RWPE2 (cell line): Measurements from ENCODE around the gene GPC5.

Source experiments
- ATAC-seq: fragments of 200-7000 bp; cut with Tn5 transposase; 3 replicates; pipeline ENCODE4 v1.9.1; 2021; ENCODE audit warnings: low read depth
- DNase-seq: peaks from one replicate; pipeline ENCODE4 v3.0.0-alpha.2; 2020; ENCODE audit warnings: low spot score
- H3K27ac ChIP-seq: fragments of 450-650 bp; 2 replicates; pipeline ENCODE4 v1.5.1; 2017; ENCODE audit warnings: mild to moderate bottlenecking; ENCODE audit not compliant: poor library complexity, severe bottlenecking
- H3K27me3 ChIP-seq: fragments of 250-450 bp; sonication (Bioruptor Pico); 2 replicates; pipeline ENCODE4 v1.5.1; 2021; ENCODE audit warnings: mild to moderate bottlenecking, moderate library complexity; ENCODE audit not compliant: insufficient read depth, poor library complexity, severe bottlenecking
- H3K36me3 ChIP-seq: fragments of 250-450 bp; sonication (Bioruptor Pico); 2 replicates; pipeline ENCODE4 v1.5.1; 2020; ENCODE audit warnings: low read depth, mild to moderate bottlenecking, moderate library complexity
- H3K4me1 ChIP-seq: fragments of 250-450 bp; sonication (Bioruptor Pico); 2 replicates; pipeline ENCODE4 v1.5.1; 2021; ENCODE audit warnings: mild to moderate bottlenecking, moderate library complexity; ENCODE audit not compliant: insufficient read depth, poor library complexity, severe bottlenecking
- H3K4me3 ChIP-seq: fragments of 250-450 bp; sonication (Bioruptor Pico); 2 replicates; pipeline ENCODE4 v1.5.1; 2021; ENCODE audit warnings: mild to moderate bottlenecking, moderate library complexity; ENCODE audit not compliant: severe bottlenecking
- H3K9me3 ChIP-seq: fragments of 250-450 bp; sonication (Bioruptor Pico); 2 replicates; pipeline ENCODE4 v1.5.1; 2021; ENCODE audit warnings: mild to moderate bottlenecking, moderate library complexity; ENCODE audit not compliant: severe bottlenecking
- TF ChIP-seq, protein P1 (sequence below): fragments of 450-650 bp; IDR thresholded peaks from one replicate; pipeline ENCODE4 v1.5.1; 2017; ENCODE audit warnings: mild to moderate bottlenecking, moderate library complexity; ENCODE audit not compliant: poor library complexity, severe bottlenecking

Gene GPC5

DNA sequence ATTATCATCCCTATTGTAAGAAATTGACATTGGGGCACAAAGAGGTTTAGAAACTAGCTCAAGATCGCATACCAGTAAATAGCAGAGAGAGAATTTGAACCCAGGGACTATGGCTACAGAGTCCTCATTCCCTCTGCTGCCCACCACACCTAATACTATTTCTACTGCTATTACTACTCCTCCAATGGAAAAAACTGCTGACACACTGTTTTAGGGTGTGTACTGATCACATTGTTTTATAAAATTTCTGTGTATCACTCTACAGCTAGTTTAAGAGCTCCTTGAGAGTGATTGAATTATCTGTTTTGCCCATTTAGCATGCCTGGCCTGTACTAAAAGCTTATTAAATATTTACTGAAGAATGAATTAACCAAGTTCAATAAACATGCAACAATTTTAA is 552.4 kb downstream of the GPC5 start:
- no peak for ATAC-seq
- Histone ChIP-seq H3K4me3 (no peak overlapping the region), H3K27me3 (no peaks in the 10 kb centered on the region), H3K27ac (no peak overlapping the region), H3K4me1 (no peaks in the 10 kb centered on the region), H3K36me3 (no peaks in the 10 kb centered on the region), H3K9me3 (no peaks in the 10 kb centered on the region)
- TF ChIP-seq, protein P1, sequence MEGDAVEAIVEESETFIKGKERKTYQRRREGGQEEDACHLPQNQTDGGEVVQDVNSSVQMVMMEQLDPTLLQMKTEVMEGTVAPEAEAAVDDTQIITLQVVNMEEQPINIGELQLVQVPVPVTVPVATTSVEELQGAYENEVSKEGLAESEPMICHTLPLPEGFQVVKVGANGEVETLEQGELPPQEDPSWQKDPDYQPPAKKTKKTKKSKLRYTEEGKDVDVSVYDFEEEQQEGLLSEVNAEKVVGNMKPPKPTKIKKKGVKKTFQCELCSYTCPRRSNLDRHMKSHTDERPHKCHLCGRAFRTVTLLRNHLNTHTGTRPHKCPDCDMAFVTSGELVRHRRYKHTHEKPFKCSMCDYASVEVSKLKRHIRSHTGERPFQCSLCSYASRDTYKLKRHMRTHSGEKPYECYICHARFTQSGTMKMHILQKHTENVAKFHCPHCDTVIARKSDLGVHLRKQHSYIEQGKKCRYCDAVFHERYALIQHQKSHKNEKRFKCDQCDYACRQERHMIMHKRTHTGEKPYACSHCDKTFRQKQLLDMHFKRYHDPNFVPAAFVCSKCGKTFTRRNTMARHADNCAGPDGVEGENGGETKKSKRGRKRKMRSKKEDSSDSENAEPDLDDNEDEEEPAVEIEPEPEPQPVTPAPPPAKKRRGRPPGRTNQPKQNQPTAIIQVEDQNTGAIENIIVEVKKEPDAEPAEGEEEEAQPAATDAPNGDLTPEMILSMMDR: no peak
- DNase-seq: no peak

DNA sequence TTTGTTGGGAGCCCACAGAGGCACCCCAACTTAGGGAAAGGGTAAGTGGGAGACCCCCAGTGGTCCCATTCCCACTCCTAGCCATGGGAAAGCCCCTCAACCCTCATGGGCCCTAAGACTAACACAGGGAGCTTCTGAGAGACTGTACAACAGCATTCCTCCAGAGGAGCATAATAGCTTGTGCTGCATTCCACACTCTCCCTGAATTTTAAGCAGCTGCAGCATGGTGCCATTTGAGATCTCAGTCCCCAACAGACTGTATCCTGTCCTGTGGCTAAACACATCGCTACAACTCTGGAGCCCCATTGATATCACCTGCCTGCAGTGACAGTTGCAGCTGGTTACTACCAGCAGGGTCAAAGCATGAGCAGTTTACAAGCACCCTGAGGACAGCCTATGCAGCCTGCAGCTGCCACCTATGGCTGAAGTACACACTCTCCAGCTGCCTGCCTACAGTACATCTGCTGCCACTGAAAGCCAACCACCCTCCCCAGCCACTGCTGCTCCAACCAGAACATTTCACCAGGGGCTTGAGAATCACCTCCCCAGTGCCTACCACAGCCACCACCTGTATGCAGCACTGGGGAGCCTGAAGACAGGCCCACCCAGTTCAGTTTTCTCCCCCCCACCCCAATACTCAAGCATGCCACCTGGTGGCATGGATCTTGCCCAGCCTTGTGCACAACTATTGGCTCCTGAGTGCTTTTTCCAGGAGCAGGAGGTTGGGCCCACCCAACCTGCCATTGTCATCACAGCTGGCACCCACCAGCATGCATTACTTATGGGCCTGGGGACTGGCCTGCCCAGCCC is 557.3 kb downstream of the GPC5 start:
- Histone ChIP-seq H3K27me3 (no peaks in the 10 kb centered on the region), H3K4me1 (no peaks in the 10 kb centered on the region), H3K9me3 (no peaks in the 10 kb centered on the region), H3K27ac (no peak overlapping the region), H3K36me3 (no peaks in the 10 kb centered on the region), H3K4me3 (no peak overlapping the region)
- DNase-seq: no peak
- no peak; the same call in 2 of the 3 replicates for ATAC-seq
- TF ChIP-seq, protein P1: no peak

DNA sequence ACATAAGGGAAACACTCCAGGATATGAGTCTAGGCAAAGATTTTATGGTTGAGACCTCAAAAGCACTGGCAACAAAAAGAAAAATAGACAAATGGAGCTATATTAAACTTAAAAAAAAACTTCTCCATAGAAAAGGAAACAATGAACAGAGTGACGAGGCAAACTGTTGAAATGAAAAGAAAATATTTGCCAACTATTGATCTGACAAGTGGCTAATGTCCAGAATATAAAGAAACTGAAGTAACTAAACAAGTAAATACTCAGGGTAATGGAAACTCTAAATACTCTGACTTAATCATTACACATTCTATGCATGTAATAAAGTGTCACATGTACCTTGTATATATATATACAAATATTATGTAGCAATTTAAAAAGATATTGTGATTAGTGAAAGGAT is 562.5 kb downstream of the GPC5 start:
- Histone ChIP-seq H3K4me3 (no peak overlapping the region), H3K27ac (no peak overlapping the region), H3K27me3 (no peaks in the 10 kb centered on the region), H3K36me3 (no peaks in the 10 kb centered on the region), H3K9me3 (no peaks in the 10 kb centered on the region), H3K4me1 (no peaks in the 10 kb centered on the region)
- ATAC-seq (no peak), DNase-seq (no peak)
- TF ChIP-seq, protein P1: no peak

DNA sequence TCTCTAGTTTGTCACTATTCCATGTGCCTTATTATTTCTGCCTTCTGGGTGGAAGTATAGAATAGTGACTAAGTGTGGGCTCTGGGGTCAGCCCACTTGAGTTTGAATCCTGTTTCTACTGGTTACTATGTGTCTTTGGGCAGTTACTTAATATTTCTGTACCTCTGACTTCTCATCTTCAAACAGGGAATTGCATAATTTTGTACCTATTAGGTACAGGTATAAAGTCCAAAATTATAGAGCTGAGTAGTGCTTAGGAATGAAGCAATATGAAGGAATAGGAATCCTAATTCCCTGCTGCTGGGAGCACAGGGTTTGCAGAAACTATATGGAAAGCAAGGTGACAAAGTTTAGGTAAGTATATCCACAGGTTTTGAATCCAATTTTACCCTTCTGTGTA is 564.5 kb downstream of the GPC5 start:
- no peaks in the 10 kb centered on the region for H3K27me3 ChIP-seq
- H3K4me3 ChIP-seq: no peak overlapping the region
- H3K36me3 ChIP-seq: no peaks in the 10 kb centered on the region
- no peaks in the 10 kb centered on the region for H3K9me3 ChIP-seq
- TF ChIP-seq, protein P1: no peak
- no peak for DNase-seq
- H3K27ac ChIP-seq: no peak overlapping the region
- no peak for ATAC-seq
- H3K4me1 ChIP-seq: no peaks in the 10 kb centered on the region

DNA sequence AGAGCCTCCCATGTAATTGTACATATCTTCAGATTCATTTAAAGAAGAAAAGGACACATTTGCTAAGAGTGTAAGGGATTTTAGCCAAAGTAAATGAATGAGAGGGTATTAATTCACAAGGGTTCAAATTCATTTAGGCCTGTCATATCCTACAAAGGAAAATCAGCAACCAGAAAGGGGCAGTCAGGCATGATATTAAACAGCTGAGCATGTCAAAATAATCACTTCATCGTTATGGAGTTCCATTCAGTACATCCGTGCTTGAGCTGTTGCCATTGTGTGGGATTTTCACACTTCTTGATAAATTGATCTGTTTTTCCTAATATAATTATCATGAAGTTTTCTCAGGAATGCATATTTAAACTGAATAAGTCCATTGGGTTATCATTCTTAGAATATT is 567.1 kb downstream of the GPC5 start:
- Histone ChIP-seq H3K27me3 (no peaks in the 10 kb centered on the region), H3K9me3 (no peaks in the 10 kb centered on the region), H3K4me3 (no peak overlapping the region), H3K27ac (no peak overlapping the region), H3K4me1 (no peaks in the 10 kb centered on the region), H3K36me3 (no peaks in the 10 kb centered on the region)
- no peak for DNase-seq
- ATAC-seq: no peak
- TF ChIP-seq, protein P1: no peak
